ENCODE measurements around the gene EIF4B.
"Not testable (repeated sequence)": the region's sequence is repeated elsewhere in the genome, so short reads cannot be mapped to it uniquely, and the experiment has no call there.

Gene EIF4B

DNA sequence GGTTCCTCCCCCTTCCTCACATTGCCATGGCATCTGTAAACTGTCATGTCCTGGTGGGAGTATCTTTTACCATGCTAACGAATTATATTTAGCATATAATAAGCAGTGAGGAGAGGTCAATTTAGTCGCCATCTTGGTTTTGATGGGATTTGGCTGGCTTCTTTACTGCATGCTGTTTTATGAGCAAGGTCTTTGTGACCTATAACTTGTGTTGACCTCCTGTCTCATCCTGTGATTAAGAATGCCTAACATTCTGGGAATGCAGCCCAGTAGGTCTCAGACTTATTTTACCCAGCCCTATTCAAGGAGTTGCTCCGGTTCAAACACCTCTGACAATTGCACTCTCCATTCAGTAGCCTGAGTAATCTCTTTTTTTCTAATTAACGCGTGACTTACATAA is 2.1 kb upstream of the EIF4B start:
- DNase-seq = no peak

GRCh38 chr12:53004582-53004981 is 1.7 kb upstream of the EIF4B start:
- DNase-seq = peak; percentile 30

- DNase-seq = peak; percentile 52
Observed at GRCh38 chr12:53005215-53005985, 856 bp upstream of the EIF4B start.

DNA sequence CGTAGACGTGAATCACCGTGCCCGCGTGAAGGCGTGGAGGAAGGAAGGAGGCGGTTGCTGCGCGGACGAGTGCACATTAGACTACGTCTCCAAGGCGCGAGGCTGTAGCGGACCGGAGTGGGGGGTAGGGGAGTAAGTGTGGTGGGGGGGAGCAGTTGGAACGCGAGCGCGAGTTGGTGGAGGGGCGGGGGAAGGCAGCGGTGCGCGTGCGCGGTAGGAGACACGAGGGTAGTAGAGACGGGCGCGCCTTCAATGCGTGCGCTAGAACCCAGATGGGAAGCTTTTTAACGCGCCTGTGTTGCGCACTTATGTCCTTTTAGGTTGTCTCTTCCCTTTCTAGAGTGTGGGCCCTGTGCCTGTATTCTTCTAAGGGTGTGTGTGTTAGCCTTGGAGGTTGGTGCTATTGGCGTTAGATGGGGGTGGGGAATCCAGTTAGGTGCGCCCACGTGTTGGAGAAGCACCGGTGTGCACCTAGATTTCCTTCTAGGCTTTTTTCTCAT is 604 bp downstream of the EIF4B start:
- DNase-seq = peak; percentile 85

- no peak for DNase-seq
Observed at GRCh38 chr12:53007343-53007742, 1.1 kb downstream of the EIF4B start.

GRCh38 chr12:53008760-53009159 is 2.5 kb downstream of the EIF4B start:
- not testable (repeated sequence) for DNase-seq

- DNase-seq = no peak
Observed at GRCh38 chr12:53010955-53011354, 4.7 kb downstream of the EIF4B start.

DNA sequence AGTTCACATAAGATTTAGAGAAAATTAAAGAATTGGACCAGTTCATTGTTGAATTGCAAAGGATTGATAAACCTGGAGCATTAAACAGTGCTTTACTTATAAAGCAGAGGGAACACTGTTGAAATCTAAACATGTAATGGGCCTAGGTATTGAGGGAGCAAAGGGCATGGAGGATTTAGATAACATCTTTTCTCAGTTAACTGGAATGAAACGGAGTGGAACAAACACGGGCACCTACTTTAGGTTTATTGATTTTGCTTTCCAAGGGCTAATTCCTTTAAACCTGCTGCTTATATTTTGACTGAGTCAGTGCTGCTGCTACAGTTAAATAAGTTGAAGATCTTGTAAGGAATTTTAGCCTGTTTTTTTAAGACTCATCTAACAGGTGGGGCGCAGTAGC is 5.6 kb downstream of the EIF4B start:
- DNase-seq = no peak

GRCh38 chr12:53012928-53013327 is 6.7 kb downstream of the EIF4B start:
- no peak for DNase-seq

GRCh38 chr12:53014709-53015108 is 8.5 kb downstream of the EIF4B start:
- no peak for DNase-seq

DNA sequence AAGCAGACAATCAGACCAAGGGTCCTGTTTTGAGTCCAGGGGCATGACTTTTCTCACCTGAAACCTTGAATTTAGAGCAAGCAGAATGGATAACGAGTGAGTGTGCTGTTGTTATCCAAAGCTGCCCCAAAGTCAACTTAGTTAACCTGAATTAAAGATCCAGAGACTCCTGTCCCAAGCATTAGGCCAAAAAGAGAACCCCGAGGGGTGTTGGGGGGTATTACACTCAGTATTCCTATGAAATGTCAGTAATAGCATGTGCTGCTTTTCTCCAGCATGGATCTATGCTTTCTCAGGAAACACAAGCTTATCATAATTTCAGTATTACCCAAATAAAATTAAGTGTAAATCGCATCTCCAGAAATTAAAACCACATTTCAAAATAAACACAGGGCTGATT is 19.0 kb downstream of the EIF4B start:
- no peak for DNase-seq

DNA sequence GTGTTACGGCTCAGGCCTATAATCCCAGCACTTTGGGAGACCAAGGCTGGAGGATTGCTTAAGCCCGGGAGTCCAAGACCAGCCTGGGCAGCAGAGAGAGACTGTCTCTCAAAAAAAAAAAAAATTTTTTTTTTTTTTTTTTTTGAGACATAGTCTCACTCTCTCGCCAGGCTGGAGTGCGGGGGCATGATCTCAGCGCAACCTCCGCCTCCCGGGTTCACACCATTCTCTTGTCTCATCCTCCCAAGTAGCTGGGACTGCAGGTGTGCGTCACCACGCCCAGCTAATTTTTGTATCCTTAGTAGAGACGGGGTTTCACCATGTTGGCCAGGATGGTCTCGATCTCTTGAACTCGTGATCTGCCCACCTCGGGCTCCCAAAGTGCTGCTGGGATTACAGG is 20.8 kb downstream of the EIF4B start:
- DNase-seq = not testable (repeated sequence)

- DNase-seq = no peak
Observed at GRCh38 chr12:53031616-53032015, 25.4 kb downstream of the EIF4B start.

- DNase-seq = not testable (repeated sequence)
Observed at GRCh38 chr12:53033832-53034231, 27.6 kb downstream of the EIF4B start.

GRCh38 chr12:53034459-53034858 is 28.2 kb downstream of the EIF4B start:
- DNase-seq = no peak

GRCh38 chr12:53036802-53037201 is 30.5 kb downstream of the EIF4B start:
- DNase-seq = no peak

- no peak for DNase-seq
Observed at GRCh38 chr12:53039851-53040250, 33.6 kb downstream of the EIF4B start.

GRCh38 chr12:53042607-53043454 is 36.6 kb downstream of the EIF4B start:
- DNase-seq = no peak

- no peak for DNase-seq
Observed at GRCh38 chr12:53044052-53044581, 37.9 kb downstream of the EIF4B start.

DNA sequence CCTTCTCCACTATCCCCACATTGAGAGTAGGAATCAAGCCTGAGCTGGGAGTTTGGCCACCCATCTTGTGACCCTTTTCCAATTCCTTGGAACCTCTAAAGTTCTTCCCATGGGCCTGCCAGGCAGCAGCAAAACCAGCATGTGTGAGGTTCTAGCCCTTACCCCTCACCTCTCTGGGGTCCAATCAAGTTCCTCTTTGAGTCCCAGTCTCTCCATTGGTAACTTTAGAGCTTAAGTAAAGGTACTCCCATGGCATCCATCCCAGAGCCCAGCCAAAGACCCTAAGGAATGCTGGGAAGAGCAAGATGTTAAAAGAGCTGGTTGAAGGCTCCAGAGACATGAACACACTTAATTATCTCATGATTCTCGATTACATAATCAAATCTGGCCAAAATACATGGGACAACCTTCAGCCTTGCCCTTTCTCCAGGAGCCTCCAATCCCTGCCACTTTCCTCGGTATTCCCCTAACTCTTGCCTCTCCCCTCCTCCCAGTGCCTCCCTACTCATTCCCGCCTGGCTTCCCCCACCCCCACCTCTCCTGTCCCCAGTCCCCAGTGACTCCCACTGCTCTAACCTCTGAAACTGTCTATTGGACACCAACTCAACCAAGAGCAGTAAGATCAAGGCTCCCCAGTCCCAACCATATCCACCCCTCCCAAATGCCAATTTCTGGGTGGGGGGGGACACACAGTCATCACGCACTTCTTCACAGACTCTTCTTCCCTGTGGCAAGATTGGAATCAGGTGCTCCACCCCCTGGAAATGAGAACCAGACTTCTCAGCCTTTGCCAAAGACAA is 38.8 kb downstream of the EIF4B start:
- no peak for DNase-seq

- no peak for DNase-seq
Observed at GRCh38 chr12:53045696-53046045, 39.4 kb downstream of the EIF4B start.

DNA sequence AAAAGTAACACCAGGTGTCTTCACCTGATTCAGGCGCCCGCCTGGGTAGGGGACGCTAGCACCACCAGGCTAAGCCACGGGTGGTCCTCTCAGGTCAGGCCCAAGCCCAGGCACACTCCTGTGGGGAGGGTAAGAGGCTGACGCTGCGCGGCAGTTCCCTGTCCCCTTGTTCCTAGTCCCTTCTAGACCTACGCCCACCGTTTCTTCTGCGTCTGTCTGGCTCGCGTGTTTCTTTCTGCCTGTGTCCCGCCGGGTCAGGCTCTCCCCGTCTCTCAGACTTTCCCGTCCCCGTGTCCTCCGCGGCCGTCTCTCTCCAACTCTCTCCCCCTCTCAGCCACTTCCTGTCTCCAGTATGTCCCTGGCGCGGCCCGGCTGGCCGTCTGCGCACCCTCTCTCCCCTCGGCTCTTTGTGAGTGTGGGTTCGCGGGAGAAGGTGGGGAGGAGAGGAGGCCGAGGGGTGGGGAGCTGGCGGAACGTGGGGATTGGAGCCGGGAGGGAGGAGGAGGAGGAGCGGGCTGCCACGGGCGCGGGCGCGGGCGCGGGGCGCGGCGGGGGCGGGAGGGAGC is 40.5 kb downstream of the EIF4B start:
- DNase-seq = peak; percentile 72
